Gastroesophageal sphincter (tissue), 4 donors: ENCODE results near the gene SYNPO. TPM values are rescaled to one million over a fixed set of nuclear protein-coding genes. Genes with fewer than 3 reads are reported as not detected.

Experiments
- ATAC-seq: fragments of 150-250 bp; one replicate; pipeline ENCODE4 v1.9.1; 2016; ENCODE audit warnings: mild to moderate bottlenecking, moderate library complexity
- H3K27ac ChIP-seq, 4 donors: fragments of 200-600 bp; sonication (generic) in 3 of 4; 1 replicate in 3 of 4; 2 replicates in 1 of 4; pipeline ENCODE4 v1.5.1; 2016 to 2019
- H3K27me3 ChIP-seq: fragments of 200-600 bp; sonication (generic); one replicate; pipeline ENCODE4 v1.5.1; 2019
- H3K36me3 ChIP-seq, 2 donors: fragments of 200-600 bp; sonication (generic); one replicate each; pipeline ENCODE4 v1.5.1; 2019; ENCODE audit warnings: control low read depth in 1 of 2
- H3K4me1 ChIP-seq, 3 donors: fragments of 200-600 bp; sonication (generic); 1 replicate in 2 of 3; 2 replicates in 1 of 3; pipeline ENCODE4 v1.5.1; 2016 to 2019; ENCODE audit warnings: control low read depth in 2 of 3
- H3K4me3 ChIP-seq, 2 donors: fragments of 200-600 bp; sonication (generic); one replicate each; pipeline ENCODE4 v1.5.1; 2019; ENCODE audit warnings: mild to moderate bottlenecking in 1 of 2, moderate library complexity in 1 of 2
- H3K9me3 ChIP-seq, 3 donors: fragments of 200-600 bp; sonication (generic); one replicate each; pipeline ENCODE4 v1.5.1; 2017 to 2019; ENCODE audit warnings: control low read depth in 2 of 3
- EP300 ChIP-seq: sonication (generic); formaldehyde crosslinking; IDR thresholded peaks from one replicate; pipeline ENCODE4 v1.6.1; 2017; ENCODE audit warnings: antibody characterized with exemption, mild to moderate bottlenecking
- POLR2A ChIP-seq, 2 donors: fragments of 450-650 bp; IDR thresholded peaks; one replicate each; pipeline ENCODE4 v1.6.1; 2017; ENCODE audit warnings: antibody characterized with exemption in 2 of 2, mild to moderate bottlenecking in 2 of 2, moderate library complexity in 1 of 2
- POLR2AphosphoS5 ChIP-seq: sonication (generic); formaldehyde crosslinking; IDR thresholded peaks from one replicate; pipeline ENCODE4 v1.6.1; 2017; ENCODE audit warnings: antibody characterized with exemption
- WGBS, 2 donors: methylation state at CpG; one replicate each; pipeline ENCODE4 v1.1.5; 2018; ENCODE audit warnings: low coverage in 1 of 2; 5-methylcytosine and 5-hydroxymethylcytosine counted together
- total RNA-seq, 4 donors: library from RNA; depleted of rRNA; stranded (reverse); fragments of >200 nt; gene quantifications; one replicate each; pipeline ENCODE4 v1.1.0, GENCODE V29; 2016
- TF ChIP-seq, protein P1 (sequence below), 4 experiments: fragments of 200-600 bp in 2 of 4; fragments of 450-650 bp in 2 of 4; sonication (generic) in 1 of 4; IDR thresholded peaks; one replicate each; pipeline ENCODE4 v1.5.1; 2017 to 2019; ENCODE audit warnings: antibody characterized with exemption in 4 of 4, mild to moderate bottlenecking in 2 of 4, moderate library complexity in 2 of 4

The SYNPO gene
- total RNA-seq, 4 donors from 2014 or later: 31.6 to 50.5 (median 37.4) TPM

DNA sequence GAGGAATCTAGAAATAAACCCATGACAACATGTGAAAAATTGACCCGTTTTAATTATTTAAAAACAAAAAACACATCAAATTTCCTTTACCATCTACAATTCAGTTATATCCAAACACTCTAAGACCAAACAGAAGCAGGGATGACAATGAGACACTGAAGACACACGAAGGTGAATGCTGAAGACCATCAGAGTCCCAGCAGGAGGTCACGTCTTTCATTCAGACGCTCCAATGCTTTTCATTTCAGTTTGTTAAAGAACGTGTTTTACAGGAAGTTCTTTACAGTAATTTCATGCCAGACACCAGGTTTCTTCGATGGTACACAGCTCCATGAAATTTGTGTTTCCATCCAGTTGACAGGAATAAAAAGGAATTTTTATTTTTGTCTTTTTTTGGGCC lies 50.3 kb downstream of the SYNPO start:
- no peak for ATAC-seq
- H3K9me3 ChIP-seq: no peaks in the 10 kb centered on the region
- no peaks in the 10 kb centered on the region for H3K27me3 ChIP-seq
- TF ChIP-seq EP300 (no peak), POLR2AphosphoS5 (no peak), POLR2A (IDR thresholded peaks at IDR 0.05) (no peak)
- TF ChIP-seq, protein P1, sequence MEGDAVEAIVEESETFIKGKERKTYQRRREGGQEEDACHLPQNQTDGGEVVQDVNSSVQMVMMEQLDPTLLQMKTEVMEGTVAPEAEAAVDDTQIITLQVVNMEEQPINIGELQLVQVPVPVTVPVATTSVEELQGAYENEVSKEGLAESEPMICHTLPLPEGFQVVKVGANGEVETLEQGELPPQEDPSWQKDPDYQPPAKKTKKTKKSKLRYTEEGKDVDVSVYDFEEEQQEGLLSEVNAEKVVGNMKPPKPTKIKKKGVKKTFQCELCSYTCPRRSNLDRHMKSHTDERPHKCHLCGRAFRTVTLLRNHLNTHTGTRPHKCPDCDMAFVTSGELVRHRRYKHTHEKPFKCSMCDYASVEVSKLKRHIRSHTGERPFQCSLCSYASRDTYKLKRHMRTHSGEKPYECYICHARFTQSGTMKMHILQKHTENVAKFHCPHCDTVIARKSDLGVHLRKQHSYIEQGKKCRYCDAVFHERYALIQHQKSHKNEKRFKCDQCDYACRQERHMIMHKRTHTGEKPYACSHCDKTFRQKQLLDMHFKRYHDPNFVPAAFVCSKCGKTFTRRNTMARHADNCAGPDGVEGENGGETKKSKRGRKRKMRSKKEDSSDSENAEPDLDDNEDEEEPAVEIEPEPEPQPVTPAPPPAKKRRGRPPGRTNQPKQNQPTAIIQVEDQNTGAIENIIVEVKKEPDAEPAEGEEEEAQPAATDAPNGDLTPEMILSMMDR (IDR thresholded peaks at IDR 0.05): no peak
- no peaks in the 10 kb centered on the region for H3K4me1 ChIP-seq
- no peak overlapping the region for H3K27ac ChIP-seq
- 63 to 67% methylated on average over 6 of the region's 6 CpGs for WGBS, 2 donors
- H3K36me3 ChIP-seq: peaks cover 24 to 89% of the 10 kb centered on the region in 2 donors
- H3K4me3 ChIP-seq: no peak overlapping the region

DNA sequence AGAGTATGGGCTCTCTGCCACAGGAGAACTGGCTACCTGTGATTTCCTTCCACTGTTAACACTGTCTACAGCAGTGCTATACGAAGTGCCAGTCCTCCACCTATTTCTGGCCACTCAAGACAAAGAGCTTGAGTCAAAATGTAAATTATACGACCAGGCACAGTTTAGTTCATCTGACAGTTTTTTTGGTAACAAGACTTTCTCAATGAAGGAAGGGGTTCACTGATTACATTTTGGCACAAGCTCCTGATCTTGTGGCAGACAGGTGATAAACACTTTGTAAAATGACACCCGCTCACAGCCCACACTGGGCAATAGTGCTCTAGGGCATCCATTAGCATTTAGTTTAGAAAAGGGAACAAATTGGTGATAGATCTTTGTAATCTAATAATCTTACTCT lies 51.8 kb downstream of the SYNPO start:
- Histone ChIP-seq H3K27ac (no peak overlapping the region), H3K4me3 (no peak overlapping the region), H3K4me1 (no peaks in the 10 kb centered on the region), H3K36me3 (peaks cover 29 to 94% of the 10 kb centered on the region in 2 donors), H3K27me3 (no peaks in the 10 kb centered on the region), H3K9me3 (no peaks in the 10 kb centered on the region)
- WGBS, 2 donors: 68 to 85% methylated on average over 3 of the region's 3 CpGs
- TF ChIP-seq POLR2A (IDR thresholded peaks at IDR 0.05): no peak
- TF ChIP-seq EP300: no peak
- TF ChIP-seq, protein P1 (IDR thresholded peaks at IDR 0.05): no peak
- TF ChIP-seq POLR2AphosphoS5: no peak
- no peak for ATAC-seq

DNA sequence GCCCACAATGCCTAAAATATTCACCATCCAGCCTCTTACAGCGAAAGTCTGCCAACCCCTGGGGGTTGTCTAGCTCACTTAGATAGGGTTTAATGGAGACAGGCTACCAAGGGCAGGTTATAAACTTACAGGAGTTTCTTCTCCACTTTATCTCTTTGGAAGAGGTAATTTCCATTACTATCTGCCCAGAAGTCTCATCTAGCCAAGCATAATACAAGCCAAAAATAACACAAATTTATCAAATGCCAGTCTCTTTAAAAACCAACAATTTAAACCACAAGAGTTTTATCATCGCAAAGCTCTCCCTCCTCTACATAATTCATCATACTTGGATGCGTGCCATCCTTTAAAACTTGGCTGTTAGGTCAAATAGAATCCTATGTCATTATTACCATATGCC lies 54.2 kb downstream of the SYNPO start:
- Histone ChIP-seq H3K9me3 (no peaks in the 10 kb centered on the region), H3K4me3 (no peak overlapping the region), H3K36me3 (peaks cover 29 to 96% of the 10 kb centered on the region in 2 donors), H3K27ac (no peak overlapping the region), H3K27me3 (no peaks in the 10 kb centered on the region), H3K4me1 (peaks cover 6 to 12% (median 8%) of the 10 kb centered on the region in 3 donors)
- no peak for ATAC-seq
- 86 to 100% methylated on average over 1 to 3 of the region's 3 CpGs for WGBS, 2 donors
- no peak for TF ChIP-seq POLR2AphosphoS5
- TF ChIP-seq EP300: no peak

DNA sequence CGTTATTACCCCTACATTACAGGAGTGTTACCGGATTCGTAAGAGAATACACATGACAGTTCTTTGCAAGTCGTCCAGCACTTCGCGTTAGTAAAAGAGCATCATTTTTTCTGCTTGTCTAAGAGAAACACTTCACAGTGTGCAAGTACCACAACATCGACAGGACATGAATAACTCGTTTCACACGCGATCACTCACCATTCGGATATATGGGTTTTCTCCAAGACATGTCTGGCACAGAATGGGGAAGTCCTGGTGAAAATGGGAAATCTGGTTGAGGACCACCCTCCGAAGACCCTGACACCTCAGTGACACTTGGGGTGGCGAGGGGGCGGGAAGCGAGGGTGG lies 59.8 kb downstream of the SYNPO start:
- ATAC-seq: no peak
- whole genome bisulfite sequencing, 2 donors: 3 to 4% methylated on average over 9 to 11 of the region's 15 CpGs

DNA sequence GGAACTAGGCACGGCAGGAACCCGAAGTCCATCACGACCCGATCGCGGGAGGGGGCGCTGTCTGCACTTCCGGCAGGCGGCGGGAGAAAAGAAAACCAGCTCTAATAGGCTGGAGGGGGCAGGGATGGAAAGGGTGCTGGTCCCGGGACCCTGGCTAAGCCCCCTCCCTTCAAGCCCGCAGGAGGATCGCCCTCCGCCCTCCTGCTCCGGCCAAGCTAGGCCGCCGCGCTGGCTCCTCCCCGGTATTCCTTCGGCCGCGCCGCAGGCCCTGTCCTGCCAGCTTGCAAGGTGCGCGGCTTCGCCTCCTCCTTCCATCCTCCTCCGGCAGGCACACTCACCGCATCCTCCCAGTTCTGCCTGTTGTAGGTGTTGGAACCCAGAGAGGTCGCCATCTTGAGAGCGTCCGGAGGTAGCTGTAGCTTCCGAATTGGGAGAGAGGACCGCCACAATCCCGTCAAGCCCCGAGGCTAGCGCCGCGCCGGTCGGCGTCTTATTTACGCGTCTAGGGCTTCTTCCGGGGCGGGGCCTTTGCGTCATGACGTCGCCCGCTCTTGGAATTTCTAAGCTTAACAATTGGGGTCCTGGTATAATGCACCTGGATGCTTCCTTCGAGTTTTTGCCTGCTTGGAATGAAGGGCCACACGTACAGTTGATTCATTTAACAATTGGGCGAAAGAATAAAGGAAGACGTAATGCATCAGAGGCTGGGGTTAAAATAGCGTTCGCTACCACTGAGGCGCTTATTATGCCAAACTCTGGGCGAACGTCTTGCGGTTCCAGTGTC lies 60.3 kb downstream of the SYNPO start, which contains the start of gene RBM22:
RBM22 (minus strand) TSS at position 469 of the 784 bp plus-strand sequence; CDS start at position 392, 77 bp downstream.
- Histone ChIP-seq H3K27ac (peak within 1 kb of the TSS; percentile 94 to 99 (median 98)), H3K36me3 (peaks cover 5 to 34% of the 10 kb centered on the region in 2 donors), H3K4me3 (peak within 1 kb of the TSS; percentile 89 to 91), H3K9me3 (no peaks in the 10 kb centered on the region), H3K27me3 (no peaks in the 10 kb centered on the region), H3K4me1 (peaks cover 8 to 23% (median 9%) of the 10 kb centered on the region in 3 donors)
- 0% methylated on average over 19 to 28 of the region's 59 CpGs for WGBS, 2 donors
- TF ChIP-seq EP300 (no peak), POLR2AphosphoS5 (peak; percentile 84), POLR2A (IDR thresholded peaks at IDR 0.05) (peak; percentile 65 to 70)
- TF ChIP-seq, protein P1 (IDR thresholded peaks at IDR 0.05): peak; percentile 34 to 81 (median 55)
- peak; percentile 99 for ATAC-seq

More for the DNA sequence above, 59.8 kb downstream of the SYNPO start:
- H3K27me3 ChIP-seq: no peaks in the 10 kb centered on the region
- H3K4me1 ChIP-seq: peaks cover 8 to 23% (median 9%) of the 10 kb centered on the region in 3 donors
- H3K4me3 ChIP-seq: peak overlapping the region; percentile 89 to 91
- H3K36me3 ChIP-seq: peaks cover 8 to 40% of the 10 kb centered on the region in 2 donors
- H3K9me3 ChIP-seq: no peaks in the 10 kb centered on the region
- TF ChIP-seq EP300 (no peak), POLR2A (IDR thresholded peaks at IDR 0.05) (no peak), POLR2AphosphoS5 (no peak)
- TF ChIP-seq, protein P1 (IDR thresholded peaks at IDR 0.05): no peak
- peak overlapping the region; percentile 94 to 99 (median 98) for H3K27ac ChIP-seq
